Neuronal stem cell (in vitro differentiated cells): ENCODE results near the gene SMC3.

Experiments used
- DNase-seq: peaks from one replicate; pipeline ENCODE4 v3.0.0-alpha.2; 2013; ENCODE audit warnings: low spot score
- H2AFZ ChIP-seq: one replicate; pipeline ENCODE4 v1.6.1; 2013; ENCODE audit warnings: mild to moderate bottlenecking, low read length, inconsistent platforms
- H2AK5ac ChIP-seq: 2 replicates; pipeline ENCODE4 v1.6.1; 2013; ENCODE audit warnings: low read depth, mild to moderate bottlenecking, inconsistent platforms, low read length, moderate library complexity, mixed read lengths
- H2BK120ac ChIP-seq: 2 replicates; pipeline ENCODE4 v1.6.1; 2013; ENCODE audit warnings: low read depth, mild to moderate bottlenecking, inconsistent platforms, low read length, moderate library complexity, mixed read lengths
- H2BK12ac ChIP-seq: one replicate; pipeline ENCODE4 v1.6.1; 2013; ENCODE audit warnings: low read length, inconsistent platforms
- H2BK15ac ChIP-seq: 2 replicates; pipeline ENCODE4 v1.6.1; 2013; ENCODE audit warnings: mild to moderate bottlenecking, low read length, inconsistent platforms, mixed read lengths
- H2BK5ac ChIP-seq: one replicate; pipeline ENCODE4 v1.6.1; 2013; ENCODE audit warnings: inconsistent platforms, mild to moderate bottlenecking, low read length, moderate library complexity
- H3K14ac ChIP-seq: one replicate; pipeline ENCODE4 v1.6.1; 2013; ENCODE audit warnings: low read length, inconsistent platforms
- H3K18ac ChIP-seq: 2 replicates; pipeline ENCODE4 v1.6.1; 2013; ENCODE audit warnings: low read length, inconsistent platforms
- H3K23ac ChIP-seq: 2 replicates; pipeline ENCODE4 v1.6.1; 2013; ENCODE audit warnings: low read depth, mild to moderate bottlenecking, mixed read lengths, low read length, inconsistent platforms; ENCODE audit not compliant: poor library complexity
- H3K27ac ChIP-seq: replicated peaks from 3 replicates; pipeline ENCODE4 v1.5.1; 2013; ENCODE audit warnings: low read length, inconsistent platforms
- H3K27me3 ChIP-seq, 3 experiments: 2 replicates each; pipeline ENCODE4 v1.6.1; 2013; ENCODE audit warnings: low read length in 3 of 3, mild to moderate bottlenecking in 2 of 3, inconsistent platforms in 1 of 3, low read depth in 1 of 3, mixed read lengths in 1 of 3, moderate library complexity in 1 of 3; ENCODE audit not compliant: control insufficient read depth in 3 of 3, insufficient read depth in 3 of 3
- H3K36me3 ChIP-seq, 2 donors: replicated peaks in 1 of 2; 2 replicates each; pipeline ENCODE4 v1.6.1; 2013; ENCODE audit warnings: low read length in 2 of 2; ENCODE audit not compliant: control insufficient read depth in 2 of 2, insufficient read depth in 2 of 2
- H3K4ac ChIP-seq: 2 replicates; pipeline ENCODE4 v1.6.1; 2013; ENCODE audit warnings: inconsistent platforms, mild to moderate bottlenecking, low read length, moderate library complexity
- H3K4me1 ChIP-seq, 2 donors: 1 replicate in 1 of 2; 2 replicates in 1 of 2; pipeline ENCODE4 v1.6.1; 2013; ENCODE audit warnings: low read length in 2 of 2, low read depth in 1 of 2; ENCODE audit not compliant: control insufficient read depth in 2 of 2, insufficient read depth in 1 of 2
- H3K4me2 ChIP-seq: one replicate; pipeline ENCODE4 v1.6.1; 2013; ENCODE audit warnings: mild to moderate bottlenecking, low read length, inconsistent platforms; ENCODE audit not compliant: insufficient read depth, poor library complexity, severe bottlenecking
- H3K4me3 ChIP-seq, 2 donors: 2 replicates each; pipeline ENCODE4 v1.5.1; 2013; ENCODE audit warnings: low read length in 2 of 2, mild to moderate bottlenecking in 2 of 2, inconsistent platforms in 1 of 2, moderate library complexity in 1 of 2
- H3K79me1 ChIP-seq: one replicate; pipeline ENCODE4 v1.6.1; 2013; ENCODE audit warnings: low read depth, mild to moderate bottlenecking, inconsistent platforms, low read length, moderate library complexity
- H3K9ac ChIP-seq: one replicate; pipeline ENCODE4 v1.6.1; 2013; ENCODE audit warnings: mild to moderate bottlenecking, low read depth, low read length, inconsistent platforms; ENCODE audit not compliant: poor library complexity
- H3K9me3 ChIP-seq, 2 donors: replicated peaks in 1 of 2; 2 replicates each; pipeline versions ENCODE3 to v1.6.1; 2013; ENCODE audit warnings: low read length in 2 of 2, mild to moderate bottlenecking in 2 of 2, inconsistent platforms in 1 of 2, low read depth in 1 of 2, mixed read lengths in 1 of 2, moderate library complexity in 1 of 2; ENCODE audit not compliant: control insufficient read depth in 2 of 2, insufficient read depth in 1 of 2
- H4K8ac ChIP-seq: one replicate; pipeline ENCODE4 v1.6.1; 2013; ENCODE audit warnings: low read depth, mild to moderate bottlenecking, inconsistent platforms, low read length, moderate library complexity
- H4K91ac ChIP-seq: one replicate; pipeline ENCODE4 v1.6.1; 2013; ENCODE audit warnings: low read length, low read depth, mild to moderate bottlenecking, inconsistent platforms; ENCODE audit not compliant: poor library complexity
- WGBS, 2 donors: extraction: QIAGEN DNeasy Blood & Tissue Kit; methylation state at CpG; one replicate each; pipeline ENCODE4 v1.1.7; 2013; ENCODE audit warnings: missing lambda C conversion rate in 2 of 2, mixed read lengths in 1 of 2; ENCODE audit not compliant: insufficient read length in 2 of 2, insufficient replicate concordance in 1 of 2; ENCODE audit errors: extremely low coverage in 2 of 2; 5-methylcytosine and 5-hydroxymethylcytosine counted together

The SMC3 gene

DNA sequence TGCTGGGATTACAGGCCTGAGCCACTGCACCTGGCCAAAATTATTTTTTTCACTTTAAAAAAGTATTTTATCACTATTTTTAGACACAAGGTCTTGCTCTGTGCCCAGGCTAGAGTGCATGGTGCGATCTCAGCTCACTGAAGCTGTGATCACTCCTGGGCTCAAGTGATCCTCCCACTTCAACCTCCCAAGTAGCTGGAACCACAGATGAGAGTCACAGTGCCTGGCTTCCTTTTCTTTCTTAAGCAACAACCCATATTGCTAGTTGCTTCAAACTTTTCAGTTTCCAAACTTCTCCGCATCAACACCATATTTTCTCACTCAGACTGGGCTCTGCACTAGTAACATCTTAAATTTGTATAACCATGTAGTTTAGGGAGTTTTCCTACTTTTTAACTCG is 9.5 kb upstream of the SMC3 start:
- Histone ChIP-seq H2BK5ac (no peak overlapping the region), H4K8ac (no peak overlapping the region), H3K18ac (no peak overlapping the region), H3K36me3 (no peaks in the 10 kb centered on the region), H3K79me1 (no peaks in the 10 kb centered on the region), H3K9ac (no peak overlapping the region), H2BK15ac (no peak overlapping the region), H3K4me3 (no peak overlapping the region), H3K4me2 (no peak overlapping the region), H2AFZ (no peak overlapping the region), H3K14ac (no peak overlapping the region), H4K91ac (no peak overlapping the region), H3K4me1 (peaks cover 0 to 1% of the 10 kb centered on the region in 2 donors), H3K23ac (no peak overlapping the region), H3K27me3 (no peaks in the 10 kb centered on the region), H3K9me3 (peaks cover 0 to 5% of the 10 kb centered on the region in 2 donors), H2AK5ac (no peak overlapping the region), H2BK12ac (no peak overlapping the region), H3K4ac (no peak overlapping the region), H2BK120ac (no peak overlapping the region), H3K27ac (no peak overlapping the region)
- DNase-seq: no peak
- WGBS, 2 donors: 100% methylated on average over 1 of the region's 3 CpGs; no CpG with 5 or more reads in 1 of the 2 donors

DNA sequence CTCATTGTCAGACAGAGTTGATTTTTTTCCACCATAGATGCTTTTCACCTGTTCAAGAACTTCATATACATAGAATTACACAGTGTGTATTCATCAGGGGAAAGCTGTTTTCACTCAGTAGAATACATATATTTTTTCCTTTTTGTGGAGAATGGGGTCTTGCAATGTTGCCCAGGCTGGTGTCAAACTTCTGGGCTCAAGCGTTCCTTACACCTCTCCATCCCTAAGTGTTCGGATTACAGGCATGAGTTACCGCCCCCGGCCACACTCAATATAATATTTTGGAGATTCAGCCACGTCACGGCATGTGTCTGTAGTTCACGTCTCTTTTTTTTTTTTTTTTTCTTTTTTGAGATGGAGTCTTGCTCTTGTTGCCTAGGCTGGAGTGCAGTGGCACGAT is 7.5 kb upstream of the SMC3 start:
- Histone ChIP-seq H3K4me1 (peaks cover 0 to 1% of the 10 kb centered on the region in 2 donors), H3K9ac (no peak overlapping the region), H4K91ac (no peak overlapping the region), H3K9me3 (peaks cover 0 to 5% of the 10 kb centered on the region in 2 donors), H3K18ac (no peak overlapping the region), H3K27me3 (no peaks in the 10 kb centered on the region), H2BK15ac (no peak overlapping the region), H3K36me3 (no peaks in the 10 kb centered on the region), H3K27ac (no peak overlapping the region), H2BK120ac (no peak overlapping the region), H2BK12ac (no peak overlapping the region), H4K8ac (no peak overlapping the region), H2AFZ (no peak overlapping the region), H3K4me2 (no peak overlapping the region), H3K14ac (no peak overlapping the region), H3K4ac (no peak overlapping the region), H3K4me3 (no peak overlapping the region), H3K79me1 (no peaks in the 10 kb centered on the region), H2BK5ac (no peak overlapping the region), H2AK5ac (no peak overlapping the region), H3K23ac (no peak overlapping the region)
- no peak for DNase-seq
- no CpG with 5 or more reads among the region's 8 CpGs for WGBS, 2 donors

DNA sequence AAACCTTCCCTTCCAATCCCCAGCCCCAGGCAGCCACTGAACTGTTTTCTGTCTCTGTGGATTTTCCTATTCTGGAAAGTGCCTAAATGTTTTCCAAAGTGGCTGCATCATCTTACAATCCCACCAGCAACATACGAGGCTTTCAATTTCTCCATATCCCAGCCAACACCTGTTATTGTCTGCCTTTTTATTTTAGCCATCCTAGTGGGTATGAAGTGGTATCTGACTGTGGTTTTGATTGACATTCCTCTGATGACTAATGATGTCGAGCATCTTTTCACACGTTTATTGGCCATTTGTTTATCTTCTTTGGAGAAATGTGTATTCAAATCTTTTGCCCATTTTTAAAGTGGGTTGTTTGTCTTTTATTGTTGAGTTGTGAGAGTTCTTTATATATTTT is 6.2 kb upstream of the SMC3 start:
- no peak overlapping the region for H3K4me2 ChIP-seq
- H3K79me1 ChIP-seq: no peaks in the 10 kb centered on the region
- no peak overlapping the region for H2BK15ac ChIP-seq
- H3K9ac ChIP-seq: no peak overlapping the region
- H2AFZ ChIP-seq: no peak overlapping the region
- no peak overlapping the region for H3K27ac ChIP-seq
- H2BK12ac ChIP-seq: no peak overlapping the region
- peaks cover 0 to 5% of the 10 kb centered on the region in 2 donors for H3K9me3 ChIP-seq
- WGBS, 2 donors: no CpG with 5 or more reads among the region's 3 CpGs
- H3K4me3 ChIP-seq: no peak overlapping the region
- H3K4me1 ChIP-seq: peaks cover 0 to 1% of the 10 kb centered on the region in 2 donors
- H4K8ac ChIP-seq: no peak overlapping the region
- no peak overlapping the region for H3K4ac ChIP-seq
- no peak overlapping the region for H2AK5ac ChIP-seq
- no peaks in the 10 kb centered on the region for H3K36me3 ChIP-seq
- H3K27me3 ChIP-seq: no peaks in the 10 kb centered on the region
- no peak overlapping the region for H2BK120ac ChIP-seq
- no peak overlapping the region for H3K14ac ChIP-seq
- no peak overlapping the region for H2BK5ac ChIP-seq
- no peak overlapping the region for H4K91ac ChIP-seq
- H3K18ac ChIP-seq: no peak overlapping the region
- H3K23ac ChIP-seq: no peak overlapping the region
- no peak for DNase-seq

DNA sequence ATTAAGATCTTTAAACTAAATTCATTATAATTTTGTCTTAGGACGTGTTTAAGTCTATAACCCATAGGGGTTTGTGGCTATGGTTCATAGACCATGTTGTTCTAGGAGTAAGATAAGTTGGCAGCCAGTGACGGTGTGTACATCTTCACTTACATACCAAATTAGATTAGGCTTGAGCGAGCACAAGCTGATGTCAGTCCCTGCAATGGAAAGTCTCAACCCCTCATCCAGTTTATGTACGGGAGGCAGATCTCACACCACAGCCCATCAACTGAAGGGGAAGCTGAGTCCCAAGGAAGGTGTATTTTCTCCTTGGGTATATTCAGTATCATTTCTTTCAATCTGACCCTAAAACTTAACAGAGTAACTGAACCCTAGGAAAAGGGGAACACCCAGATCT is 5.1 kb upstream of the SMC3 start:
- H3K27ac ChIP-seq: no peak overlapping the region
- H2BK5ac ChIP-seq: no peak overlapping the region
- H3K27me3 ChIP-seq: no peaks in the 10 kb centered on the region
- H2BK120ac ChIP-seq: no peak overlapping the region
- no peaks in the 10 kb centered on the region for H3K36me3 ChIP-seq
- H3K23ac ChIP-seq: no peak overlapping the region
- no peaks in the 10 kb centered on the region for H3K79me1 ChIP-seq
- H2BK15ac ChIP-seq: no peak overlapping the region
- no peak overlapping the region for H2AFZ ChIP-seq
- H4K8ac ChIP-seq: no peak overlapping the region
- H2AK5ac ChIP-seq: no peak overlapping the region
- DNase-seq: no peak
- H2BK12ac ChIP-seq: no peak overlapping the region
- no peak overlapping the region for H3K18ac ChIP-seq
- no peak overlapping the region for H3K14ac ChIP-seq
- no peak overlapping the region for H3K4me2 ChIP-seq
- H3K9me3 ChIP-seq: peaks cover 0 to 5% of the 10 kb centered on the region in 2 donors
- WGBS, 2 donors: no CpG with 5 or more reads among the region's 4 CpGs
- no peak overlapping the region for H3K9ac ChIP-seq
- H3K4me3 ChIP-seq: no peak overlapping the region
- H3K4ac ChIP-seq: no peak overlapping the region
- peaks cover 0 to 1% of the 10 kb centered on the region in 2 donors for H3K4me1 ChIP-seq
- H4K91ac ChIP-seq: no peak overlapping the region
